Stimulated activated CD8-positive, alpha-beta memory T cell treated with anti-CD3 and anti-CD28 coated beads, Interleukin-7, amount 100 ng/mL, for 4 hours (primary cell): ENCODE results near the gene LHFPL3.
A peak's percentile ranks its signal among the peaks of the same experiment; 100 is the strongest.
"Not testable (repeated sequence)": the region's sequence is repeated elsewhere in the genome, so short reads cannot be mapped to it uniquely, and the experiment has no call there.

Experiments
- DNase-seq, 2 donors: peaks; one replicate each; pipeline ENCODE4 v3.0.0-alpha.2; 2020; ENCODE audit warnings: low read depth in 2 of 2

Gene LHFPL3

DNA sequence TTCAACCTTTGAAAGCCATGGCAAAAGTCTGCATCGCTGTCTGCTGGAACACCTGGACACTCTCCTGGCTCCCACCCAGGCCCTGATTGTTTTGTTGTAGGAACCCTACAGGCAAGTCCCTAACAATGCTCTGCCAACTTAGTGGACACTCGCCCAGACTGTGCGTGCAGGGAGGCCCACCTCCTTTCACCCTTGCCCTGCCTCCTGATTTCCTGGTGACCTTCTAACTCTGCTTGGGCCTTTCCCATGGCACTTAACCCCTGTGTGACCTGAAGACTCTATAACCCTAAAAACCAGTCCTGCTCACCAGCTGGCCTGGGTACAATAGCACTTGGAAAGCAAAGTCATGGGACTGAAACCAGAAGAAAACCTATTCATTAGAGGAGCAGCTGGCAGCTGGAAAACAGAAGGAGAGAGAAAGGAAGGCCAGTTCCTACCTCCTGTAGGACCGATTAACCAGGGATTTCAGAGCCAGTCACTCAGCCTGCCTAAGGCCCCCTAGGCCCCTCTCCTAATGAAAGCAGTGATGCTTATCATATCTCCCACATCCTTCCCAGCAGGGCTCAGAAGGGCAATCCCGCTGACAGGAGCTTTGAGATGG, 602.9 kb downstream of the LHFPL3 start:
- DNase-seq: no peak

DNA sequence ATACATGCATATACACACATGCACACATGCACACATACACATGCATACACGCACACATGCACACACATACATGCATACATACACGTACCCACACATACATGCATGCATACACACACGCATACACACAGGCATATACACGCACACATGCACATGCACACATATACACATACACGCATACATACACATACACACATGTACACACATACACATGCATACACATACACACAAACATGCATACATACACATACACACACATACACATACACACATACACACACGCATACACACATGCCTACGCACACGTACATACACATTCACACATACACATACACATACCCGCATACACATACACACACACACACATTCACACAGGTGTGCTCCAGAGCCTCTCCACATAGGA, 604.6 kb downstream of the LHFPL3 start:
- DNase-seq: no peak

DNA sequence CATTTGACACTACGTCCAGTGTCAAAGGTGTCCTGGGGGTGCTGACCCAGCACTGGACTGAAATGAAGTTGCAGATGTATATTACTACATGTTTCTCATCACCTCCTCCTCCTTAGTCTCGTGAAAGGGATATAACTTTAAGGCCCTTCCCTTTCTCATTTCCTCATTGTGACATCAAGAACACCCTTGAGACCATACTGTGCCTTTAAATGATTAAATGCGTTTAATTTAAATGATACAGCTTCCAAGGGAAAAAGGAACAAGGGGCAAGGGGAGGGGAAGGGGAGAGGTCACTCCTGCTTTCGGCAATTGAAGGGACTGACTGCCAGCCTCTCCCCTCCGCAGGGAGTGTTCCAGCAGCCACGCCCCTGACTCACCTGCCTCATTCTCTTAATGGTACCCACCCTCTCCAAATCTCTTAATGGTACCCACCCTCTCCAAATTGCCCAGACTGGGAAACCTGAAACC, 605.2 kb downstream of the LHFPL3 start:
- no peak for DNase-seq

DNA sequence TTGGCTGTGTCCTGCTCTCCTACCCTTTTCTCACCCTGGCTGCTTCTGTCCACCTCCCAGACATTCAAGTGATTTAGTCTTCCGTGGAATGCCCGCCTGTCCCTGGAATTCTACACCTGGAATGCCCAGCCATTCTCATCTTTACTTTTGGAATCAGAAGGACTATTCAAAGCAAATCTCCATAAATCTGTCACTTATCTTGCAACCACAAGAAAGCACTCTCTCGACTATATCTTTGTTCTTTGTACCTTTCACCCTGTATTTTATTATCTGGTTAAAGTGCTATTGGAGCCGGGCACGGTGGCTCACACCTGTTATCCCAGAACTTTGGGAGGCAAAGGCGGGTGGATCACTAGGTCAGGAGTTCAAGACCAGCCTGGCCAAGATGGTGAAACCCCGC, 606.3 kb downstream of the LHFPL3 start:
- DNase-seq: no peak

DNA sequence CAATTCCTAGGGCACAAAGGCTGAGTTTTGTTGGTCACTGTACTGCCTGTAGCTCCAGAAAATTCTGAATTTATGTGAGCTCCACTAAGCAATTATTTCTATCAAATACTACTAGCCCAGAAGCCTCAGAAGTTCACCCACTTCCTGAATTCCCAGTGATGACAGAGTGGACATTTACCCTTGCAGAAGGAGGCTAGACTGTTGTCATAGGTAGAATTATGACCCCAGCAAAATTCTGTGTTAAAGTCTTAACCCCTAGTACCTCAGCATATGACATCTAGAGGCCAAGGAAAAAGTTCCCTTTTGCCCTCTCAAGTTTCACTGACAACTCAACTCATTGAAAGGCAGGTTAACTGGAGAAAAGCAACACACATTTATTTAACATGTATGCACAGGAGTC, 606.9 kb downstream of the LHFPL3 start:
- DNase-seq: no peak

DNA sequence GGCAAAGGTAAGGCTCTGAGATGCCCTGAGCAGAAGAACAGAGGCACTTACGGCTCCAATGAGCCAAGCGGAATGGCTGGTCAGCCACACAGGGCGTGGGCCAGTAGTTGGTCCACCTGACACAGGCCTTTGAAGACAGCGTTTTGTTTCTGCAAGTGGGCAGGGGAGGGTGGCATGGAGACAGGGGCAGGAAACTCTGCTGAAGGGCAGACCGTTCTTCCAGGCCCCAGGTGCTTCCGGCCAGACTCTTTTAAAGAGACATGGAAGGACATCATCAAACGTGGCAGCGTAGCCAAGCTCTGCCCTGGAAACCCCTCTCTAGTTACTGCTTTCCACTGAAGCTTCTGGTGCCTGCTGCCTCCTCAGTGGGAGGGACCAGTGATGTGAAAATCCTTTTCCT, 608.1 kb downstream of the LHFPL3 start:
- no peak for DNase-seq

DNA sequence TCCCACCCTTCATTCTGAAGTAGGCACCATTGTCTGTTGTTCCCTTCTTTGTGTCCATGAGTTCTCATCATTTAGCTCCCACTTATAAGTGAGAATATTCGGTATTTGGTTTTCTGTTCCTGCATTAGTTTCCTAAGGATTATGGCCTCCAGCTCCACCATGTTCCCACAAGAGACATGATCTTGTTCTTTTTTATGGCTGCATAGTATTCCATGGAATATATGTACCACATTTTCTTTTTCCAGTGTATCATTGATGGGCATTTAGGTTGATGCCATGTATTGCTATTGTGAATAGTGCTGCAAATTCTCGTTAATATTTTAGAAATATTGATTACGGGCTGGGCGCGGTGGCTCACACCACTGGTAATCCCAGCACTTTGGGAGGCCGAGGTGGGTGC, 609.1 kb downstream of the LHFPL3 start:
- not testable (repeated sequence) for DNase-seq

DNA sequence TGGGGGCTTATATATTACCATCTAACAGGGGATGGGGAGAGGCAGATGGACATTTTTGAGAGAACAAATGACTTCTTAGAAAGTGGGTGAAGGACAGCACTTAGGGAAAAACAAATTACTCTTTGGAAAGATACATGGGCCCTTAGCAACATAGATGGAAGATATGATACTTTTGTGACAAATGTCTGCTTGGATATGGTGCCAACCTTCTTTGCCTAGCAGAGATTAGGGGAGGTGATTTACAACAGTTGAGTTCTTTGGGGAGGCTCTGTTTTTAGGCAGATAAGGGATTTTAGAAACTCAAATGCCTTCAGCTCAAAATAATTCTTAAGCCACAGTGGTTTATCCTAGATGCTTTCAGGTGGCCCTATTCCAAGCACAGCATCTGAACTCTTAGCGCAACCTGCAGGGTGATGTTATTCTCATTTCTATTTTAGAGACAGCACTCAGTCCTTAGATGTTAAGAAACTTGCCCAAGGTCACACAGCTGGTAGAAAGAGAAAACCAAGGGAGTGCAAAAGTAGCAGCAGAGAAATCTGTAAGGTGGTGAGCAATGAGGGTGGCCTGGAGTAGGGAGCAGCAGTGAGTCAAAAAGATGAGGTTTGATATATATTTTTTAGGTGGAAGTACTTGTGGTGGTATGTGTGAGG, 610.5 kb downstream of the LHFPL3 start:
- DNase-seq: no peak

DNA sequence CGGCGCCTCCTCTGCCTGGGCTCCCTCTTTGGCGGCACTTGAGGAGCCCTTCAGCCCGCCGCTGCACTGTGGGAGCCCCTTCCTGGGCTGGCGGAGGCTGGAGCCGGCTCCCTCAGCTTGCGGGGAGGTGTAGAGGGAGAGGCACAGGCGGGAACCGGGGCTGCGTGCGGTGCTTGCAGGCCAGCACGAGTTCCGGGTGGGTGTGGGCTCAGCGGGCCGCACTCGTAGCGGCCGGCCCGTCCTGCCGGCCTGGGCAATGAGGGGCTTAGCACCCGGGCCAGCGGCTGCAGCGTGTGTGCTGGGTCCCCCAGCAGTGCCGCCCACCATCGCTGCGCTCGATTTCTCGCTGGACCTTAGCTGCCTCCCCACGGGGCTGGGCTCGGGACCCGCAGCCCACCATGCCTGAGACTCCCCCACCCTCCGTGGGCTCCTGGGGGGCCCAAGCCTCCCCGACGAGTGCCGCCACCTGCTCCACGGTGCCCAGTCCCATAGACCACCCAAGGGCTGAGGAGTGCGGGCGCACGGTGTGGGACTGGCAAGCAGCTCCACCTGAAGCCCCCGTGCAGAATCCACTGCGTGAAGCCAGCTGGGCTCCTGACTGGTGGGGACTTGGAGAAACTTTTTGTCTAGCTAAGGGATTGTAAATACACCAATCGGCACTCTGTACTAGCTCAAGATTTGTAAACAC, 611.8 kb downstream of the LHFPL3 start:
- DNase-seq: no peak

DNA sequence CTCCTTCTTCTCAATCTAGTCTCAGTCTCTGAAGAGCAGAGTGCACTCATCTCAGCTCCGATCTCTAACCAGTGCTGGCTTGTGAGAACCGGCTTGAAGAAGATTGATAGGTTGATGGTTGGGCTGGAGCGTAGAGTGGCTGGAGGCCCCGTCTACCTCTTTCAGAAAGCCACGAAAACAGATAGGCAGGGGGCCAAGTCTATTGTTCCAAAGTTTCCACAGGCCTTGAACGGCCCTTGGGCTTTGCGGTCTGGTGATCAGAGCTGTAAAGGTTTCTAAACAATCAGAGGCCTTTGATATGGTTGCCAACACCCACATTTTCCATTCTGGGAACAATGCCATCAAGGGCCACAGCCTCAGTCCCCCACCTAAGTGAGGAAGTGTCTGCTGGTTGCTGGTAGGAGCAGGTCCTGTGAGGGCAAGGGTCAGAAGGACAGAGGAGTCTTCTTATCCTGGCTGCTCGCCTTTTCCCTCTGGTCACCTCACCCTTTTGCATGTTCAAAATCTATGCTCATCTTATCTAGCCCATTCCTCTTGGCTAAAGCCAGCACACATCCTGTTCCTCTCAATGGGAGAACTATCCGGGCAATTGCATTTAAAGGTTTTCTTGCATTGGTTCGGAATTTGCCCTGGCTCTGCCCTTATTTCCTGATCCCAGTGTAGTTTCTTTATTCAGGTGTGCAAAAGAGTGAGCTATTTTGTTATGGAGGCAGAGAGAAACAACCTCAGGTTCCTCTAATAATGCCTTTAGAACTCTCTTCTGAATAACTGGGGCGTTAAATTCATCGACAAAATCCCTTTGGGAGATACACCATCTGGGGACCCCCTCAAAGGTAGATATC, 615.3 kb downstream of the LHFPL3 start:
- DNase-seq: peak; percentile 46 to 48

DNA sequence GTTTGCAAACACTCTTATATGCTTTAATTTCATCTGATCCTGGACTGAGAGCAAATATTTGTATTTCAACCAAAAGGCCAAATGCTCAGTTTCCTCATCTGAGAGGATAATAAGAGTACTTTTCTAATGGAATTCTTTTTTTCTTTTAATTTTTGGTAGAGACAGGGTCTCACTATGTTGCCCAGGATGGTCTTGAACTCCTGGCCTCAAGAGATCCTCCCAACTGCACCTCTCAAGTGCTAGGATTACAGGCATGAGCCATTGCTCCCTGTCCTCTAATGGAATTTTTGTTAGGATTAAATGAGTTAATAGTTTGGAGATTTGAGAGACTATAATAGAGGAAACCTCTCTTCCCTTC, 617.2 kb downstream of the LHFPL3 start:
- no peak for DNase-seq

DNA sequence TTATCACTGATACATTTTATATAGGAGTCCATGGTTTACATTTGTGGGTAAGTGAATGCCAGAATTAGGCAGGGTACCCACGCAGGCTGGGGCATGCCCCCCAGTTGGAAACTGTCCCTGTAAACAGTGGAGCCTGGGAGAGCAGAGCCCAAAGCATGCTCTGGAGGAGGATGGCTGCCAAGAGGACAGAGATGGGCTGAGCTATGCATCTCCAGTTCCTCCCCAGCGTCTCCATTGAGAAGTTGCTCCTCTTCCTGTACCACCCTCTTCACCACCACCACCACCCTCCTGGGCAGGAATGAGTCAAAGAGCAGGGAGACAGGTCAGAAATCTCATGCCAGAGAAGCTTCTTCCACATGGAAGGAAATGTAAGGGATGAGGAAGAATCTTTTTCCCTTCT, 617.9 kb downstream of the LHFPL3 start:
- DNase-seq: no peak

DNA sequence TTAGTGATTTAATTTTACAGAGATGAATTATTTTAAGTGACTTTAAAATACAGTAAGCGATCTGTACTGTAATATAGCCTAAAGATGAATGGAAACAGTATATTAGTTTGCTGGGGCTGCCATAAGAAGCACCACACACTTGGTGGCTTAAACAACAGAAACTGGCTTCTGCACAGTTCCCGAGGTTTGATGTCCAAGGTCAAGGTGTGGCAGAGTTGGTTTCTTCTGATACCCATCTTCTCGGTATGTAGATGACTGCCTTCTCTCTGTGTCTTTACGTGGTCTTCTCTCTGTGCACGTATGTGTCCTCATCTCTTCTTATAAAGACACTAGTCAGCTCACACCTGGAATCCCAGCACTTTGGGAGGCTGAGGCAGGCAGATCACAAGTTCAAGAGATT, 621.6 kb downstream of the LHFPL3 start:
- no peak for DNase-seq

DNA sequence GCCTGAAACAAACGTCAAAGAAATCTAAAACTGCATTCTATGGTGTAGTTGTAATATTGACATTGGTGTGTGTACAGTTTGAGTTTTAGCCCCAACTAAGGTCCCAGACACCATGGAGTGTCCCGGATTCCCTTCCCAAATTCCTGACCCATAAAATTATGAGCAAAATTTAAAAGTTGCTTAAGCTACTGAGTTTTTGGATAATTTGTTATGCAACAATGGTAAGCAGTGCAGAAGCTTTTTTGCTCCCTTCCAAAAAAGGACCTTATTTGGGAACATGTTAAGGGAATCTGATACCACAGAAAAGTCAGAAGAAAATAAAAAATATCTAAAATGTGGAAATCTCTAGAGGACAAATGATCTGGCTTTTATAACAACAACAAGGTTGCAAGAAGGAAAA, 622.4 kb downstream of the LHFPL3 start:
- no peak for DNase-seq

DNA sequence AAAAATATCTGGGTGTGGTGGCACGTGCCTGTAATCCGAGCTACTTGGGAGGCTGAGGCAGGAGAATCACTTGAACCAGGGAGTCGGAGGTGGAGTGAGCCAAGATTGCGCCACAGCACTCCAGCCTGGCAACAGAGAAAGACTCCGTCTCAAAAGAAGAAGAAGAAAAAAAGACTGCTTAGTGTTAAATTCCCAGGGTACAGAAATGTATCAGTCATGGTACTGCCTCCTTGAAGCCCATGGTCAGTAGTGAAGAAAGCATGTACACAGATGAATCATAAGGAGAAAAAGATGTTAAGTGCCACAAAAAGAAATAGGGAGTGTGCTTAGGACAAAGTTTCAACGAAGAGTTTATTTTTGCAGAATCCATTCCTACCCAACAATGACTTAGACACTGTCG, 623.1 kb downstream of the LHFPL3 start:
- no peak for DNase-seq

DNA sequence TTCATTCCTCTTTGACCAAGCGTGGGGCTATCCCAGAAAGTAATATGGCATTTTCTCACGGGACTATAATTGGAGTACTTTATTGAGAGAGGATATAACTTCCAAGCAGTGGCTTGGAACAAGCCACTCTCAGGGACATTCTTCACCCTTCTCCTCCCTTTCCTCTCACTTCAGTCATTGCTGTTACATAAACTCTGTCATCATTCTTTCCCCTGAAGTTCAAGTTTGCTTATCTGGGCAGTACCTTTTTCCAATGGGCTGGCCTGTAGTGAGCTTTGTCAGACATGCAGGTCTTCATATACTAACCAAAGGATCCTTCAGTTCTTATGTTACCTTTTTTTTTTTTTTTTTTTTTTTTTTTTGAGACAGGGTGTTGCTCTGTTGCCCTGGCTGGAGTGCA, 626.9 kb downstream of the LHFPL3 start:
- DNase-seq: no peak
